ENCODE results near the gene JMJD8.

The JMJD8 gene

GRCh38 chr16:635573-636205 is 48.4 kb downstream of the JMJD8 start:
- H3K4me3 ChIP-seq (ENCODE audit: low read depth, low read length) = peak overlapping the region; percentile 78
- H3K4me1 ChIP-seq = peaks cover 15% of the 10 kb centered on the region
- TF ChIP-seq CTCF (IDR thresholded peaks at IDR 0.05; ENCODE audit: low read depth, low read length) = no peak
- no peaks in the 10 kb centered on the region for H3K9me3 ChIP-seq
- no peak for DNase-seq
- H3K36me3 ChIP-seq = peaks cover 10% of the 10 kb centered on the region
- H3K27me3 ChIP-seq = no peaks in the 10 kb centered on the region

DNA sequence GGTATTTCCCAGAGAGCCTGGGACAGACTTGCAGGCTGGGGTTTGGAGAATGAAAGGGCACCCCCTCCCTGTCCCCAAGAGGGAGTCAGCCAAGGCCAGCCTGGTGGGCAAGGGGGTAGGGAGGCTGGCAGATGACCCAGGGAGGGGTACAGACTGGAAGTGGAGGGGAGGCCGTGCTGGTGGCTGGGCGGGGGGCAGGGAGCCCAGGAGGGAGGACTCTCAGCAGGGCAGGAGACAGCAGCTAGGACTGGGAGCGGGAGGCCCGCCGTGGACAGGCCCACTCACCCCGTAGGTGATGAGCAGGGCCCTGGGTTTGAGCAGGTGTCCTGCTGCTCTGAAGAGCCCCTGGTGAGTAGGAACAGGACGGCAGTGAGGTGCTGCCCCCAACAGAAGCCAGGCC is 49.1 kb downstream of the JMJD8 start:
- no peaks in the 10 kb centered on the region for H3K27me3 ChIP-seq
- peaks cover 10% of the 10 kb centered on the region for H3K36me3 ChIP-seq
- H3K4me1 ChIP-seq = peaks cover 22% of the 10 kb centered on the region
- TF ChIP-seq CTCF (IDR thresholded peaks at IDR 0.05; ENCODE audit: low read depth, low read length) = no peak
- DNase-seq = no peak
- no peaks in the 10 kb centered on the region for H3K9me3 ChIP-seq
- peak overlapping the region; percentile 78 for H3K4me3 ChIP-seq (ENCODE audit: low read depth, low read length)

- Histone ChIP-seq H3K27me3 (no peaks in the 10 kb centered on the region), H3K4me1 (peaks cover 25% of the 10 kb centered on the region), H3K36me3 (peaks cover 10% of the 10 kb centered on the region), H3K4me3 (ENCODE audit: low read depth, low read length) (no peak overlapping the region), H3K9me3 (no peaks in the 10 kb centered on the region)
- DNase-seq = no peak
- no peak for TF ChIP-seq CTCF (IDR thresholded peaks at IDR 0.05; ENCODE audit: low read depth, low read length)
These were observed 50.0 kb downstream of the JMJD8 start for GRCh38 chr16:634051-634670.

DNA sequence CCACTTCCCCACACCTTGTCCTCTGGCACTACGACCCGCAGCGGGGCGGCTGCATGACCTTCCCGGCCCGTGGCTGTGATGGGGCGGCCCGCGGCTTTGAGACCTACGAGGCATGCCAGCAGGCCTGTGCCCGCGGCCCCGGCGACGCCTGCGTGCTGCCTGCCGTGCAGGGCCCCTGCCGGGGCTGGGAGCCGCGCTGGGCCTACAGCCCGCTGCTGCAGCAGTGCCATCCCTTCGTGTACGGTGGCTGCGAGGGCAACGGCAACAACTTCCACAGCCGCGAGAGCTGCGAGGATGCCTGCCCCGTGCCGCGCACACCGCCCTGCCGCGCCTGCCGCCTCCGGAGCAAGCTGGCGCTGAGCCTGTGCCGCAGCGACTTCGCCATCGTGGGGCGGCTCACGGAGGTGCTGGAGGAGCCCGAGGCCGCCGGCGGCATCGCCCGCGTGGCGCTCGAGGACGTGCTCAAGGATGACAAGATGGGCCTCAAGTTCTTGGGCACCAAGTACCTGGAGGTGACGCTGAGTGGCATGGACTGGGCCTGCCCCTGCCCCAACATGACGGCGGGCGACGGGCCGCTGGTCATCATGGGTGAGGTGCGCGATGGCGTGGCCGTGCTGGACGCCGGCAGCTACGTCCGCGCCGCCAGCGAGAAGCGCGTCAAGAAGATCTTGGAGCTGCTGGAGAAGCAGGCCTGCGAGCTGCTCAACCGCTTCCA is 50.6 kb downstream of the JMJD8 start:
- Histone ChIP-seq H3K4me3 (ENCODE audit: low read depth, low read length) (no peak overlapping the region), H3K9me3 (no peaks in the 10 kb centered on the region)
- TF ChIP-seq CTCF (IDR thresholded peaks at IDR 0.05; ENCODE audit: low read depth, low read length) = no peak

GRCh38 chr16:632486-633335 is 51.4 kb downstream of the JMJD8 start:
- Histone ChIP-seq H3K4me1 (peaks cover 25% of the 10 kb centered on the region), H3K9me3 (no peaks in the 10 kb centered on the region), H3K27me3 (no peaks in the 10 kb centered on the region), H3K36me3 (peaks cover 10% of the 10 kb centered on the region), H3K4me3 (ENCODE audit: low read depth, low read length) (no peak overlapping the region)
- no peak for DNase-seq
- TF ChIP-seq CTCF (IDR thresholded peaks at IDR 0.05; ENCODE audit: low read depth, low read length) = no peak

More for the DNA sequence above, 50.6 kb downstream of the JMJD8 start:
- DNase-seq = no peak
- H3K36me3 ChIP-seq = peaks cover 10% of the 10 kb centered on the region
- peaks cover 30% of the 10 kb centered on the region for H3K4me1 ChIP-seq
- H3K27me3 ChIP-seq = no peaks in the 10 kb centered on the region
